SKM-1 (cell line): ENCODE results near the gene TNFRSF21.

ENCODE experiments used
- DNase-seq: peaks from one replicate; lab custom pipeline; 2025; ENCODE audit not compliant: unreplicated experiment; lab: John Stamatoyannopoulos, UW

Gene TNFRSF21

DNA sequence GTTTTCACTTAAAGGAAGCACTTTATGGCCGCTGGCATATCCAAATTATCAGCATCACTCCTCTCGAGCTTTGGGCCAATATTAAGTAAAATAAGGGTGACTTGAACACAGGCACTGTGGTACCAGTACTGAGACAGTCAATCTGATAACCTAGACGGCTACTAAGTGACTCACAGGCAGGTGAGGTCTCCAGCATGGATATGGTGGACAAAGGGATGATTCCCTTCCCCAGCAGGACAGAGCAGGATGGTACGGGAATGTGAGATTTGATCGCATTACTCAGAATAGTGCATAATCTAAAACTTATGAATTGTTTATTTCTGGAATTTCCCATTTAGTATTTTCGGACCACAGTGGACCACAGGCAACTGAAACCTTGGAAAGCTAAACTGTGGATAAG is 55.7 kb downstream of the TNFRSF21 start:
- DNase-seq: no peak

DNA sequence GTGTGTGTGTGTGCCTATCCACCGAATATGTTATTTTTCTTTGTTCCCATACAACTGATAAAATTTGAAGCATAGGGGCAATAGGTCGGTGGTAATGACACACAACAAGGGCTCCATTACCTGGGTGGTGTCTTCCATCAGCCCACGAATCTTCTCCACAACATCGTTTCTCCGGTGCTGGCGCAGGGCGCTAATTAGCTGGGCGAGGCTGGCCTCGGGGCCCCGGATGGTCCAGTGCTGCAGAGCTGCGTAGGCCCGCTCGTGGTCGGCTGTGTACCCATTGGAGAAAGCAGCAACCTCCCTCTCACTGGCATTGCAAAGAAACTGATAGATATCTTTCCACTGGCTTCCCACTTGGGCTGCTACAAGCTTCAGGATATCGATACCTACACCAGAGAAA is 56.6 kb downstream of the TNFRSF21 start:
- no peak for DNase-seq

DNA sequence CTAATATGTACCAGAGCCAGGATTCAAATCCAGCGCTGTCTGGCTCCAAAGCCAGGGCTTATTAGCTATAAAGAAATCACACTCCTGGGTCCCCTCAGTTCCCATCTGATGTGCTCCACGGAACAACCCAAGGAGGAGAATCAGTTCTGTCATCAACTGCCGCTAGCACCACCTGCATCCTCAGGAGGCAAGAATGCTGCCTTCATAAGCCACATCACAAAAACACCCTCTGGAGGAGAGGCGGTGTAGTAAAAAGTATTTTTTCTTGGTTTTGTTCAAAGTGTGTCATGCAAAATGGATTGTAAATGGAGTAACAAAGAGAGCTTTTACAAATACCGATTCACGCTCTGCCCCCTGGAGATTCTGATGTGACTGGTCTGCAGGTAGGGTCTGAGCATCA is 57.1 kb downstream of the TNFRSF21 start:
- DNase-seq: no peak

DNA sequence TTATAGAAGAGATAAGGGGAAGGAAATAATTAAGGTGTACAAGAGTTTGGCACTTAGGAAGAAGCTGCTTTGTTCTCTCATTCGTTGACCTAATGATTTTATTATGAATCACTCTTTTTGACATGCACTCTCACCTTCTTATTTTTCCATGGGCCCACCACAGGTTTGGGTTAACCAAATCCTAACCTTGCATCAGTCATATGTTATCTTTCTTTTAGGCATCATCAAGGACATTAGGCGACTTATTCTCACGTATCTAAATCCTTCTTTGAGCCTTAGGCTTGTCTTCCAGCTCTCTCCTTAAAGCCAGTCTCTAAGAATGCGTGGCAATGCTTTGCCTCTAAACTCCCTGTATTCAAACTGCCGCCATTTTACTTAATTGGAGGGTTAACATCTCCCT is 58.3 kb downstream of the TNFRSF21 start:
- DNase-seq: no peak

DNA sequence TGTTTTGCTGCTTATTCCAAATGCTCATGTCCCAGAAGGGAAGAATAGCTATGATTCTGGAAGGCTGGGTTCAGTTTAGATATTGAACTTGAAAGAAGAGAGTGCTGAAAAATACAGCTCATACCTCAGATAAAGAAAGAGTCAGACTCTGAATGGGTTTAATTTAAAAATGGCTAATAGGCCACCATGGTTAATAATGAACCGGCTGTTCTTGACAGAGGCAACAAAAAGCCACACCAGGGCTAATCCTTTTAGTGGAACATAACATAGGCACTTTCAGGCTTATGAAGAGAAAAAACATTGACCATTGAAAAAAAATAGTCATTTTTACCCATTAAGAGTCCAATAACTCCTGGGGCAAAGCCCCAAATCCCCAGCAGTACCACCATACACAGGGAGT is 59.4 kb downstream of the TNFRSF21 start:
- DNase-seq: no peak

DNA sequence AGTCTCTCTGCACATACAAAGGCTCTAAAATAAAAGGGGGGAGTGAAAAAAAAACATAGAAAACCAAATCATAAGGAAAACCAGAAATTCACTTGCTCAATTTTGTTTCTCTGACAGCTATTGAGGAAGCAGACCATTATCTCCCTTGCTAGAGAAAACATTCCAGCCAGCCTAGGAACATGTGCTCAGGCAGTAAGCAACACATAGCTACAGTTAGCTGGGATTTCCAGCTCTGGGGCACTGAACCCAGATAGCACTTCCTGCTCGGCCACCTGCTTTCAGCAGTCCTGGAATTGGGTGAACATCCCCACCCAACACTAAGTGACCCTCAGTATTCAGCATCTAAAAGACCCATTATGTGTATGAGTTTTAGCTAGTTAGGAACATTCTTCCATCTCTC is 61.3 kb downstream of the TNFRSF21 start:
- DNase-seq: no peak

DNA sequence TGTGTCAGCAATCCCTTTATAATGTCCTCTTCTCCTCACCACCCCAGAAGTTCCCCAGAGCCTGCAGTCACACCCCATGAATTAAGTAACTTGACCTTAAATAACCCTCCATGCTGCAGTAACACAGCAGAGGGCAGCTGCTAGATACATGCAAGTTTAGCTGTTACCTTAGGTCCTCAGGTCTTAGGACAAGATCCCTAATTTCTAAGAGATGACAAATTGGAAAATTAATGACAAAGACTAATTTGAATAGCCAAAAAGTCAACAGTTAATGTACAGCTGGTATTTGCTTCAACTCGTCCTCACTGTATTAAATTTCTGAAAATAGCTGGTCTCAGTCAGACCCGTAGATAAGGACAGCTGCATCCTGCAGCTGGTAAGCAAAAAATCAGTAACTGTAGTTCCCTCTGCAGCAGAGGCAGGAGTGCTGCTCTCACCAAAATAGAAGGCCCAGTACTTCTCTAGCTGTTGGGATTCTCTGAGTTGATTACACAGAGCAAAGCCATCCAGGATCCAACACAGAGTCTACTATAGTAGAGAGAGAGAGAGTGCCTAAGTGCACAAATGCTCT is 62.4 kb downstream of the TNFRSF21 start:
- DNase-seq: peak; percentile 60

DNA sequence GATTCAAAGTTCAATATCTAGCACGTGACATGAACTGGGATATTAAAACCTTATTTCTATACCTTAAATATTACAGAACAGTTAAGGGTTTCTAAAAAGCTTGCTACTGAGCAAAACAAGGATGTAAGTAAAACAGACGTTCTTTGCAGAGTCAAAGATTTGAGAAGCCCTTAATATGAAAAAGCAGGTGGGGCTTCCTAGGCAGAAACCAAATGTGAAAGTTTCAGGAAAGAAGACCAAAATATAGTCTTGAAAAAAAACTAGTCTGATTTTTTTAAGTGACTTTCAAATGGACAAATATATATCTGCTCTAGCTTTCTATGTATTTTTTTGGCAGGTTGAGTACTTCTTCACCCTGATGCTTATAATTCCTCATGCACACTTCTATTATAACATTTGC is 63.2 kb downstream of the TNFRSF21 start:
- no peak for DNase-seq

DNA sequence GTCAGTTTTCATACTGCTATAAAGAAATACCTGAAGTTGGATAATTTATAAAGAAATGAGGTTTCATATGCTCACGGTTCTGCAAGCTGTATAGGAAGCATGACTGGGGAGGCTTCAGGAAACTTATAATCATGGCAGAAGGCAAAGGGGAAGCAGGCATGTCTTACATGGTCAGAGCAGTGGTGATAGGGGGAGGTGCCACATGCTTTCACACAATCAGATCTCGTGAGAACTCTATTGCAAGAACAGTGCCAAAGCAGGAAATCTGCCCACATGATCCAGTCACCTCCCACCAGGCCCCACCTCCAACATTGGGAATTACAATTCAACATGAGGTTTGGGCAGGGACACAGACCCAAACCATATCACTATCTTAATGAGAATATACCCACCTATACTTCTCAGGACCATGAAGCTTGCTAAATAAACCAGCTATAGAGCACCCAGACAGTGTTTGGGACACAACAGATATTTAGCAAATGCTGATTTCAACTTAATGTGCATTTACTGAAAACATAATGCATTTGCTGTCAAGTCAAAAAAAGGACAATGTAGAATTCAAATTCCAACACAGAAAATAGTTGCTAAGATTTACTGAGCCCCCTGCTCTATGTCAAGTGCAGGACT is 63.8 kb downstream of the TNFRSF21 start:
- peak; percentile 57 for DNase-seq

DNA sequence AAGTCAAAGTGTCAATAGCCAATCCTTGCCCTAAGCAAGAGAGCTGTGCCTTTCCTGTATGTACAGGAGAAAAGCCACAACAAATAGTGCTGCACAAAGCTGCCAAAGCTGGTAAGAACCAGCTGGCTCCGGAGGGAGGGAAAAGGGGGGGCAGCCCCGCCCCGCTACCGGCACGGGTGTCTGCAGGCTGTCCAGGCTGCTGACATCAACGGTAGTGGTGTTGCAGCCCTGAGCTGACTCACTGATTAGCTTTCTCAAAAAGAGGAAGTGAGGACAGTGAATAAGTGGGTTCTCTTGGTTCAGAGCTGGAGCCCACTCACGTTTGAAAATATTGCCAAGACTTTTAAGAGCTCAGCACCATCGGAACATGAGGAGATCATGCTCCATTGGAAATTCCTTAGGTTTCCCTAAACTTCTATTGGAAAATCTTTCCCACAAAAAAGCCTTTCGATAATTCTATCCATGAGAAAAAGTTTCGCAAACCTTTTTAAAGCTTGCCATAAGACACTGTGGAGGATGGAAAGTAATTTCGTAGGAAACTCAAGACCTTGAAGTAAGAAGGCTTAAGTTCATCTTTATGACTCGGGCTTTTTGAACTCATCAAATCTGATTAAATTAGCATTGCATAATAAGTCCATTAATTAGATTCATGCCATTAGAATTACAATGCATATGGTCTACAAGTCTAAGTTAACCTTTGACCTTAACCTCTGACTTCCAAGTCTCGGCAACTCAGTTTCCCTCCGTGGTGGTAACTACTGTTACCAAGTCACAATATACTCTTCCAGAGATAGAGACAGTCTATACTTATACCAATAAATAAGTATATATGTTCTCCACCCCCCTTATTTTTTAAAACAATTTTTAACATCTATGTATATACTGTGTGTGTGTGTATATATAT is 67.0 kb downstream of the TNFRSF21 start:
- peak; percentile 93 for DNase-seq

DNA sequence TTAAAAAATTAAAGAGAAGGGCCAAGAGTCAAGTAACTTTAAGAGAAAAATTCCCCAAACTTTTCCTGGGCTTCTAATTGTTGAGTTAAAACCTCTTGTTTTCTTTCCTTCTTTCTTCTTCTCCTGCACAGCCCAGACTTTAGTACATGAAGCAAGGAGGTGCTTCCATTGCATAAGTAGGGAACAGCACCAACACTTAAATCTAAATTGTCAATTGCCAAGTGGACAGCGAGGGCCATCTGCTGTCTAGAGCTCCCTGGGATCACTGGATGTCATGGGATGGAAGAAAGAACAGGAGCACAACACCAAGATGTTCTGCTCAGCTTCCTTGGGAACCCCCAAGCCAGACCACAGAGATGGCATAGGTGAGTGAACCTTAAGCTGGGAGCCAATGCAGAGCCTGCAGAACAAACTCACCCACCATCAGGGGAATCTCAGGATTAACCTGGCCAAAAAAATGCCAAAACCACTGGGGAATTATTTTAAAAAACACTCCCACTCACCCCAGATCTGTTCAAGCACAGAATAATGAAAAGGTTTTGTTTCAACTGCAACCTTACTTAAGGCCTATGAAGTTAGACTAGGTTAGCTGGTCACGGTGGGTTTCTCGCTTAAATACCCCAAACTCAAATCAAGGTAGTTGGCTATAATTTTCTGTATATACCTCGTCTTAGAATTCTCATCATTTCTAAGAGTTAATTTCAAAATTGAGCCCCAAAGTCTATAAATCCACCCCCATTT is 67.8 kb downstream of the TNFRSF21 start:
- DNase-seq: no peak

DNA sequence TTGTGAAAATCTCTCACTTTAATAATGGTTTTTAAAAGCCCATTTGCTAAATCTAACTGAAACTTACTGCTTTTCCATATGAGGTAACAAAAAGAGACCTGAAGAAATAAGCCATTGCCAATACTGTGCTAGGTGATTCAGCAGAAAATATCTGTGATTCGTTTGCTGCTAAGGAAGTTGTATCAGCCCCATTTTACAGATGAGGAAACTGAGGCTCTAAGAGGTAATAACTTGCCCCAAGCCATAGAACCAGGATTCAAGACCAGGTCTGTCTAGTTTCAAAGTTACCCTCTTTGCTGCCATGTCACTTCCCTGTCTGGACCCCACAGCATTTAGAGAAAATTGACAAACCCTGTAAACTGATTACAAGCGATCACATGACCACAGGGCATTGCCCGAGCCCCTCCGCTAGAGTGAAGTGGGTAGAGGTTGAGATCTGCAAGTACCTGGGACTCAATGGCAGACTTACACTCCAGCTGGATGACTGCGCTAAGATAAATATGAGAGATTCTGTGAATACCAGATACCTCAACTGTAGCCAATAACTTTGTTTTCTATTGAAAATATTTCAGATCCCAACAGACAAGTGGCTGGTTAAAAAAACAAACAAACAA is 69.3 kb downstream of the TNFRSF21 start:
- DNase-seq: no peak

DNA sequence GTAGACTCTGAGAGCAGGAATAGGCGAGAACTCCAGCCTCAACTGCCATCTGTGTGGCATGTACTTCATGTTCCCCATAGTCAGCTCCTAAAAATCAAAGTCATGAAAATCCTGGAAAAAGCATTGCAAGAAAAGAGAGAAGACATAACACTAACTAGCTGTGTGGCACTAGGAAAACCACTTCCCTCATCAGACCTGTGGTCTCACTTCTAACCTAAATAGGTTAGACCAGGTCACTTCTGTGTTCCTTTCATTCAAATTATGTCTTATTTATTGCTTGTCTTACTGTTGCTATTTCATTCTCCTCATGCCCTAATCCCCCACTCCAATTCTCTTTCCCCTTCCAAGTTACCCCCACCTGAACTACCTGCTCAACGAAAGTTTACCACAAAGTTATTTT is 70.2 kb downstream of the TNFRSF21 start:
- DNase-seq: peak; percentile 15

DNA sequence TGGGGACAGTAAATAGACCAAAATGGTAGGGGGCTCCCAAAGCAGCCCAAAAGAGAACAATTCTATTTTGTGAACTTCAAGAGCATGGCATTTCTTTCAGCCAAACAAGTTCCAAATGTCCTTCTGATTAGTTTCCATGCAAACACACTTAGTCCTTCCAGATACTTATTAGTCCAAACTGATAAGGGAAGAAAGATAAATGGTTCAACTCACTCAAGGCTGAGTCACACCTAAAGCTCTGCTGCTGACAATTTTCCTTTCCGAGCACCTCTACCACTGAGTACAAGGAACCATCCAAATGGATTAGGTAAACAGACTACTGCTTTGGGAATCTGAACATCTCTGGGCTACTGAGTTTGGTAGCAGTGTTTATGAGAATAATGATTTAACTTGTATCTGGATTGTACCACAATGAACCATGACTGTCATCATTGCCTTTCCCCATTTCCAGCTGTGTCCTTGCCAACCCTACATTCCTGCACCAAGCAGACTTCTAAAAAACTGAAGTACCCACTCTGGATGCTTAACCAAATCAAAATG is 71.2 kb downstream of the TNFRSF21 start:
- no peak for DNase-seq

DNA sequence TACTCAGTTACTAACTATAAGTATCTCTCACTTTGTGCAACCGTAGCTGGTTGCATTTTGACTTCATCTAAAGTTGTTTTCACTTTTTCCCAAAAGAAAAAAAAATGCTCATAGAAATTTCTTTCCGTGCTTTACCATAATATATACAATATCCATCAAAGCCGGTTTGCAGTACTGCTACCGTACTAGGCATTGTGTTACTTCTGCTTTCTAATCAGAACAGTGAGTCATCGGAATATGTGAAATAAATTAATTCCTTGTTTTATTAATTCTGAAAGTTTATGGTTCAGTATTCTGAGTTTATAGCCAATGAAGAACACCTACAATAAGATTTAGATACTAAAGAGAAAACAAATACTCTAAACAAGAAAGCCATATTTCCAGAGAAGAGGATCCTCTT is 72.5 kb downstream of the TNFRSF21 start:
- DNase-seq: no peak

DNA sequence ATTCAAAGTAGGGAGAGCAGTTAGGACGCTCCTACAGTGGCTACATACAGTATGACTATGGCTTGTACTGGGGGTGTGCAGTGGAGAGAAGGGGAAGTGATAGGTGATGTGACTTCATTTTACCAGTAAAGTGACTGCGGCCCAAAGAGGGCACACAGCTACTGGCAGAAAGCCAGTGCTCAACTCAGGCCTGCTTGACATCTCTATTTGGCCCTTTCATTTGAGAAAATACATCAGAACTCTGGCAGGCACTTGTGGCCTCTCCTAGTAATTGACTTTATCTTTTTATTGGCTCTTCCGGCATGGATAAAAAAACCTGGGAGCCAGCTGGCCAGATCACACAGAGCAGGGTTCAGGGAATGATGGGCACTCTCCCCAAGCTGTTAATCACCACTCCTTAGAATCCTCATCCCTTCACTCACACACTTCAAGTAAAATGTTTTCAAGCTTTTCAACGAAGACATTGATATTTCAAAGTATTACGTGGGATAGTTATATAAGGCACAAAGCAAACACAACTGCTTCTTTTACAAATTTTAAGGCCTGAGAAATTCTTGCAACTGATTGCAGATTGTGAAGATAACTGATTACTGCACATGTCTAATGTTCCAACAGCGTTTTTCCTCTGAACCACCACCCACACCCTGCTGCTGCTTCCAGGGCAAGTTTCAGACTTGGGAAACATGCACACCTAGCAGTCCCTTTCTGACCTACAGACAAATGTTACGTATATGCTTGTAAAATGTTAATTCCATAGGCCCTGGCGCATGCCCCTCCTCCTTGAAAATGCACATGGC is 73.5 kb downstream of the TNFRSF21 start:
- DNase-seq: peak; percentile 26

DNA sequence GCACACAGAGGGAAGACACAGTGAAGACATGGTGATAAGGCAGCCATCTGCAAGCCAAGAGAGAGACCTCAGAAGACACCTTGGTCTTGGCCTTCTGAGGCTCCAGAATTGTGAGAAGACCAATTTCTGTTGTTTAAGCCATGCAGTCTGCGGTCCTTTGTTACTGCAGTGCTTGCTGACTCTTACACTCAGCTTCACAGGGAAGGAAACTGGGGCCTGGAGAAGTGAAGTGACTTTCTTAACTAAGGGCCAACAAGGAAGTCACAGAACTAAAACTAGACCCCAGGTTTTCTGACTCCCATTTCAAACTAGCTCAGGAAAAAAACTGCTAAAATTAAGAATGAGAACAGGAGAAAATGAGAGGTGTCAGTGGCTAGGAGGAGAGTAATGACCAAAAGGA is 74.3 kb downstream of the TNFRSF21 start:
- no peak for DNase-seq

DNA sequence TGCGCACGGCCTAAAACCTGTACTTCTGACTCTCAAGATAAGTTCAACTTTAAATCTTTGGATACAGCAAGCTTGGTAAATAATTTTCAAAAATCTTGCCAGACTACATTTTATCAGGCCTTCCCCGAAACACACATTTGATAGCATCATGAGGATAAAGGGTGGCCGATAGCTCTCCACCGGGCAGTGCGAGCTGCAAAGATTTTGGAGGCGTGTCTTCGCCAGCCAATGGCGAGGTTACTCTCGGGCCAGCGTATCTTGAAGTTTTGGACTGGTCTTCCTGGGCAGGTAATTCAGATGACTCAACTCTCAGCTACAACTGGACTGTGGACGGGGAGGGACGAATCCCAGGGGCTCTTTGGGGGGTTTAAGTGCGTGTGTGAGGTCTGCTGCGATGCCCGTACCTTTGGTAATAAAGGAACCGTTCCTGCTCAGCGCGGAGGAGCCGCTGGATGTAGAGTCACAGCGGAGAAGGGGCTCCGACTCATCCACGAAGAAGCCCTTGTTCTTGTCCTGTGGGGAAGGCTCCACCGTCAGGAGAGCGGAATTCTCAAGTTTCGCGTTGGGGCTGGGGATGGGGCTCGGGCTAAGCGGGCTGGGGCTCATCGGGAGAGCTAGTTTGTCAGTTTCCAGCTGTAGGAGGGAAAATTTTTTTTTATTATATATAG is 75.3 kb downstream of the TNFRSF21 start:
- no peak for DNase-seq

DNA sequence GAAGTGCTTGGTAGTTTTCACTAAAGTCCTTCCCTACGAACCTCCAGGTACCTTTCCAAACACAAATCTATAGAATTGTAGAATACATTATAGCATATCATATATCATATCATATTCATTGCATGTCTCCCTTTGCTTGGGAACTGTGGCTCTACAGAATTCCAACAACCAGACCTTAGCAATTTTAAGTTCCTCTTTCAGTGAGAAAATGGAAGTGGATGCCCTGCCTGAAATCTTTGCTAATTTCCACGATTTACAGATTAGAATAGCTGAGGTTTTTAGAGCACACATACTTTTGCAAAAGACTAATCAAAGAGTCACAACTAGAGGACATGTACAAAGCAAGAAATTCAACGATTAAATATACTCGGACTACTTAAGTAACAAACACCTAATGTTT is 78.6 kb downstream of the TNFRSF21 start:
- DNase-seq: no peak

DNA sequence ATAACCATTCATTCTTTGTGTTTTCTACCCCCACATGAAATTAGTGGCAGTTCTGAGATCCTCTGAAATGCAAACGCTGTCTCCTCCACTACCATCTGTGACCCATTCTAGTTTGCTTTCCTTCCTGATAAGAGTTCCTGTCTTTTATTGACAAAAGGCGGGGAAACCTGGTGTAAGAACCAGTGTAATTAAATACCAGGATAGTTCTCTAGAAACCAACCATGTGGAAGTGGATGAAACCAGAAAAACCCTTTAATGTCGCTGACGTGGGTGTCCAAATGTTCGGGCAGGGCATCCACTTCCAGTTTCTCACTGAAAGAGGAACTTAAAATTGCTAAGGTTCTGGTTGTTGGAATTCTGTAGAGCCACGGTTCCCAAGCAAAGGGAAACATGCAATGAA is 79.1 kb downstream of the TNFRSF21 start:
- DNase-seq: no peak
